NOMO-1 (cell line): Measurements from ENCODE around the gene ABHD18.
A peak's percentile ranks its signal among the peaks of the same experiment; 100 is the strongest.
"Not testable (repeated sequence)": the region's sequence is repeated elsewhere in the genome, so short reads cannot be mapped to it uniquely, and the experiment has no call there.

Experiments used
- DNase-seq, 2 experiments: peaks; one replicate each; lab custom pipeline; 2025; ENCODE audit not compliant: unreplicated experiment in 2 of 2; lab: John Stamatoyannopoulos, UW

Gene ABHD18

GRCh38 chr4:127965062-127965802 lies at the start of gene ABHD18, which contains the start of gene MFSD8:
Gene ABHD18, plus strand, starts transcription at chr4:127965406. Its CDS starts 17,550 bp downstream, at chr4:127982956.
Gene MFSD8, minus strand, starts transcription at chr4:127965173. Its CDS starts 40 bp downstream, at chr4:127965133.
- DNase-seq = peak; percentile 98 to 100

GRCh38 chr4:127916512-127916911 lies 48.7 kb upstream of the ABHD18 start:
- no peak for DNase-seq

GRCh38 chr4:127917151-127917550 lies 48.1 kb upstream of the ABHD18 start:
- no peak for DNase-seq

- no peak for DNase-seq
These were observed 44.7 kb upstream of the ABHD18 start for GRCh38 chr4:127920521-127920920.

GRCh38 chr4:127922226-127922625 lies 43.0 kb upstream of the ABHD18 start:
- DNase-seq = no peak

GRCh38 chr4:127925720-127926119 lies 39.5 kb upstream of the ABHD18 start:
- not testable (repeated sequence) for DNase-seq

- DNase-seq = no peak
These were observed 35.0 kb upstream of the ABHD18 start for GRCh38 chr4:127930175-127930574.

GRCh38 chr4:127931836-127932235 lies 33.4 kb upstream of the ABHD18 start:
- not testable (repeated sequence) for DNase-seq

- no peak for DNase-seq
These were observed 28.2 kb upstream of the ABHD18 start for GRCh38 chr4:127936974-127937373.

- no peak for DNase-seq
These were observed 8.1 kb upstream of the ABHD18 start for GRCh38 chr4:127957105-127957504.

- DNase-seq = no peak
These were observed 5.4 kb upstream of the ABHD18 start for GRCh38 chr4:127959794-127960193.

GRCh38 chr4:127963633-127964398 lies 1.4 kb upstream of the ABHD18 start:
- DNase-seq = not testable (repeated sequence)

- DNase-seq = not testable (repeated sequence)
These were observed 662 bp upstream of the ABHD18 start for GRCh38 chr4:127964426-127965061.

GRCh38 chr4:127965803-127966175 lies 583 bp downstream of the ABHD18 start:
- DNase-seq = peak; percentile 12 to 38

GRCh38 chr4:127967141-127967775 lies 2.1 kb downstream of the ABHD18 start:
- no peak for DNase-seq

GRCh38 chr4:127968586-127968985 lies 3.4 kb downstream of the ABHD18 start:
- DNase-seq = no peak

GRCh38 chr4:127970925-127971324 lies 5.7 kb downstream of the ABHD18 start:
- not testable (repeated sequence) for DNase-seq

GRCh38 chr4:127975121-127975770 lies 10.0 kb downstream of the ABHD18 start:
- no peak for DNase-seq

- DNase-seq = no peak
These were observed 13.7 kb downstream of the ABHD18 start for GRCh38 chr4:127978930-127979329.

GRCh38 chr4:127982445-127982844 lies 17.2 kb downstream of the ABHD18 start:
- DNase-seq = no peak
